AG09319 (cell line): ENCODE results near the gene SLX4IP.
"Not testable (repeated sequence)": the region's sequence is repeated elsewhere in the genome, so short reads cannot be mapped to it uniquely, and the experiment has no call there.

Experiments
- DNase-seq: peaks from one replicate; pipeline ENCODE4 v3.0.0-alpha.2; 2010; ENCODE audit warnings: low read depth; ENCODE audit errors: extremely low read depth
- CTCF ChIP-seq: IDR thresholded peaks from 2 replicates; pipeline ENCODE4 v1.5.1; 2011; ENCODE audit warnings: low read depth, mild to moderate bottlenecking, inconsistent platforms, low read length, moderate library complexity

The SLX4IP gene

GRCh38 chr20:10434832-10435812 lies at the start of gene SLX4IP:
SLX4IP (plus strand) TSS chr20:10435305; CDS start chr20:10458205, 22,900 bp downstream.
- DNase-seq: peak; percentile 89
- TF ChIP-seq CTCF: no peak

- DNase-seq: no peak
- no peak for TF ChIP-seq CTCF
These were observed 49.1 kb upstream of the SLX4IP start for GRCh38 chr20:10385850-10386544.

GRCh38 chr20:10387686-10388085 lies 47.4 kb upstream of the SLX4IP start:
- TF ChIP-seq CTCF: no peak
- DNase-seq: no peak

- DNase-seq: no peak
- TF ChIP-seq CTCF: no peak
These were observed 46.5 kb upstream of the SLX4IP start for GRCh38 chr20:10388597-10388996.

- no peak for TF ChIP-seq CTCF
- DNase-seq: no peak
These were observed 44.4 kb upstream of the SLX4IP start for GRCh38 chr20:10390709-10391108.

GRCh38 chr20:10394752-10395151 lies 40.4 kb upstream of the SLX4IP start:
- DNase-seq: not testable (repeated sequence)

- TF ChIP-seq CTCF: no peak
- DNase-seq: no peak
These were observed 36.2 kb upstream of the SLX4IP start for GRCh38 chr20:10398834-10399369.
